ENCODE results near the gene LARGE1. TPM values are rescaled to one million over a fixed set of nuclear protein-coding genes. Genes with fewer than 3 reads are reported as not detected.

Gene LARGE1
- total and polyA plus RNA-seq, 2 experiments from 2014 or later: 1.5 to 12.8 TPM

DNA sequence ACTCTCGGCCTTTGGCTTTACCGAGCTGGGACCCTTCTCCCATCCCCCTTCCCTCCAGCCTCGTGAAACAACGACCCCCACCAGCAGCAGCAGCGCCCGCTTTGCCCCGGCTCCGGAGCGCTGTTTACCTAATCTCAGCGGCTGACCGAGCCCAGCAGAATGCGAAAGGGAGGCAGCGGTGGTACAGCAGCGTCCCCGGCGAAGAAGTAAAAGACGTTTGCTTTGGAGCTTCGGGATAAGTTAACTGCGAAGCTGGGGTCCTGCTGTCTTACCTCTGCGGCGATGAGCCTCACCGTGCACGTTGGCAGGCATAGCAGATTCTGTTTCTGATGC is 2.0 kb upstream of the LARGE1 start:
- 1% methylated on average over 22 to 23 of the region's 23 CpGs for WGBS, 2 experiments (ENCODE audit: low coverage in 1 of 2, low lambda C conversion rate in 2 of 2, missing lambda C conversion rate in 2 of 2)
- Histone ChIP-seq H3K4me2 (ENCODE audit: unreplicated experiment) (peak overlapping the region; percentile 99), H4K20me1 (ENCODE audit: insufficient read depth) (no peaks in the 10 kb centered on the region), H3K4me1 (ENCODE audit: insufficient read depth) (peaks cover 17% of the 10 kb centered on the region), H3K36me3 (ENCODE audit: low read depth) (no peaks in the 10 kb centered on the region), H3F3A (ENCODE audit: insufficient read depth) (peaks cover 11% of the 10 kb centered on the region), H2AFZ (peak overlapping the region; percentile 99), H3K79me2 (ENCODE audit: insufficient read depth) (peaks cover 12% of the 10 kb centered on the region), H3K27ac (no peak overlapping the region), H3K4me3 (peak overlapping the region; percentile 99), H3K9ac (peak overlapping the region; percentile 78), H3K27me3 (replicated peaks; ENCODE audit: insufficient read depth) (0 out of 2 replicates have a peak, but pooled peaks cover 4% of the 10 kb centered on the region), H3K9me3 (ENCODE audit: low read depth) (no peaks in the 10 kb centered on the region), H3K9me2 (ENCODE audit: insufficient read depth) (no peaks in the 10 kb centered on the region)
- in situ Hi-C loops (cut with MboI): no loop called here
- TF ChIP-seq EZH2 (IDR thresholded peaks at IDR 0.05; ENCODE audit: insufficient read depth, poor library complexity, severe bottlenecking) (no peak), EZH2phosphoT487 (IDR thresholded peaks at IDR 0.05; ENCODE audit: insufficient read depth, low read depth) (no peak)
- peak; percentile 73 for DNase-seq

- Histone ChIP-seq H3K79me2 (ENCODE audit: insufficient read depth) (peaks cover 14% of the 10 kb centered on the region), H2AFZ (peak overlapping the region; percentile 99), H3F3A (ENCODE audit: insufficient read depth) (peaks cover 11% of the 10 kb centered on the region), H3K9ac (peak overlapping the region; percentile 78), H3K36me3 (ENCODE audit: low read depth) (no peaks in the 10 kb centered on the region), H3K9me3 (ENCODE audit: low read depth) (no peaks in the 10 kb centered on the region), H3K9me2 (ENCODE audit: insufficient read depth) (no peaks in the 10 kb centered on the region), H3K4me1 (ENCODE audit: insufficient read depth) (peaks cover 17% of the 10 kb centered on the region), H4K20me1 (ENCODE audit: insufficient read depth) (no peaks in the 10 kb centered on the region), H3K27me3 (replicated peaks; ENCODE audit: insufficient read depth) (0 out of 2 replicates have a peak, but pooled peaks cover 4% of the 10 kb centered on the region), H3K27ac (peak overlapping the region; percentile 44), H3K4me2 (ENCODE audit: unreplicated experiment) (peak overlapping the region; percentile 99), H3K4me3 (peak overlapping the region; percentile 99)
- peak; percentile 76 for DNase-seq
- in situ Hi-C loops (cut with MboI): no loop called here
- WGBS, 2 experiments (ENCODE audit: low coverage in 1 of 2, low lambda C conversion rate in 2 of 2, missing lambda C conversion rate in 2 of 2): 1% methylated on average over 33 to 52 of the region's 52 CpGs
- TF ChIP-seq EZH2phosphoT487 (IDR thresholded peaks at IDR 0.05; ENCODE audit: insufficient read depth, low read depth) (no peak), EZH2 (IDR thresholded peaks at IDR 0.05; ENCODE audit: insufficient read depth, poor library complexity, severe bottlenecking) (no peak)
Observed at GRCh38 chr22:33921525-33922348, 1.5 kb upstream of the LARGE1 start.

DNA sequence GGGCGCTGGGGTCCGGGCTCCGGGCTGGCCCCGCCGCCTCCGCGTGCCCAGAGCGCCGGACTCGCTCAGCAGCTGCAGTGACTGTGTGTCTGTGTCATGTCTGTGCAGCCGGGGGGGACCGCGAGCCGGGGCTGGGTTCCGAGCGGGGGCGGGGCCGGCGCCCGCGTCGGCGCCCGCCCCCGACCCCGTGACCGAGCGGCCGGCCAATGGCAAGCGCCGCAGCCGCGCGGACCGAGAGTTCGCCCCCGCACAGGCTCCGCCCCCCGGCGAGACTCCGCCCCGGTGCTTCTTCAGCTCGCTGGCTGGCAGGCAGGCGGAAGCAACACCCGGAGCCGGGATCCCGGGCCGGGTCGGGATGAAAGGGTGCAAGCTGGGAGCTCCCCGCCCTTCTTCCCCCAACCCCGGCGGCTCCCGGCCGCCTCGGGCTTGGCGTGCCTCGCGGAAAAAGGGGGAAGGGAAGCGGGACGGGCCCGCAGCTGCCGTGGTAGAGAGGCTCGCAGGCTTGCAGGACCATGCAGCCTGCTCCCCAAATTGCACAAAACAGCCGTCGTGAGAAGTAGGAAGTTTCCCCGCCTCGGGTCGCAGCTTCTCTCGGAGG is 750 bp upstream of the LARGE1 start:
- H3K9me3 ChIP-seq (ENCODE audit: low read depth): no peaks in the 10 kb centered on the region
- H3K4me3 ChIP-seq: peak overlapping the region; percentile 99
- 0 out of 2 replicates have a peak, but pooled peaks cover 4% of the 10 kb centered on the region for H3K27me3 ChIP-seq (replicated peaks; ENCODE audit: insufficient read depth)
- no peaks in the 10 kb centered on the region for H3K36me3 ChIP-seq (ENCODE audit: low read depth)
- 0 to 1% methylated on average over 10 to 23 of the region's 69 CpGs for WGBS, 2 experiments (ENCODE audit: low coverage in 1 of 2, low lambda C conversion rate in 2 of 2, missing lambda C conversion rate in 2 of 2)
- peak overlapping the region; percentile 78 for H3K9ac ChIP-seq
- no peak for TF ChIP-seq EZH2 (IDR thresholded peaks at IDR 0.05; ENCODE audit: insufficient read depth, poor library complexity, severe bottlenecking)
- TF ChIP-seq EZH2phosphoT487 (IDR thresholded peaks at IDR 0.05; ENCODE audit: insufficient read depth, low read depth): no peak
- no peaks in the 10 kb centered on the region for H3K9me2 ChIP-seq (ENCODE audit: insufficient read depth)
- peak; percentile 99 for DNase-seq
- H2AFZ ChIP-seq: peak overlapping the region; percentile 99
- H3K4me2 ChIP-seq (ENCODE audit: unreplicated experiment): peak overlapping the region; percentile 99
- peaks cover 21% of the 10 kb centered on the region for H3K79me2 ChIP-seq (ENCODE audit: insufficient read depth)
- in situ Hi-C loops (cut with MboI): no loop called here
- peaks cover 11% of the 10 kb centered on the region for H3F3A ChIP-seq (ENCODE audit: insufficient read depth)
- peaks cover 17% of the 10 kb centered on the region for H3K4me1 ChIP-seq (ENCODE audit: insufficient read depth)
- H4K20me1 ChIP-seq (ENCODE audit: insufficient read depth): no peaks in the 10 kb centered on the region
- H3K27ac ChIP-seq: peak overlapping the region; percentile 44

DNA sequence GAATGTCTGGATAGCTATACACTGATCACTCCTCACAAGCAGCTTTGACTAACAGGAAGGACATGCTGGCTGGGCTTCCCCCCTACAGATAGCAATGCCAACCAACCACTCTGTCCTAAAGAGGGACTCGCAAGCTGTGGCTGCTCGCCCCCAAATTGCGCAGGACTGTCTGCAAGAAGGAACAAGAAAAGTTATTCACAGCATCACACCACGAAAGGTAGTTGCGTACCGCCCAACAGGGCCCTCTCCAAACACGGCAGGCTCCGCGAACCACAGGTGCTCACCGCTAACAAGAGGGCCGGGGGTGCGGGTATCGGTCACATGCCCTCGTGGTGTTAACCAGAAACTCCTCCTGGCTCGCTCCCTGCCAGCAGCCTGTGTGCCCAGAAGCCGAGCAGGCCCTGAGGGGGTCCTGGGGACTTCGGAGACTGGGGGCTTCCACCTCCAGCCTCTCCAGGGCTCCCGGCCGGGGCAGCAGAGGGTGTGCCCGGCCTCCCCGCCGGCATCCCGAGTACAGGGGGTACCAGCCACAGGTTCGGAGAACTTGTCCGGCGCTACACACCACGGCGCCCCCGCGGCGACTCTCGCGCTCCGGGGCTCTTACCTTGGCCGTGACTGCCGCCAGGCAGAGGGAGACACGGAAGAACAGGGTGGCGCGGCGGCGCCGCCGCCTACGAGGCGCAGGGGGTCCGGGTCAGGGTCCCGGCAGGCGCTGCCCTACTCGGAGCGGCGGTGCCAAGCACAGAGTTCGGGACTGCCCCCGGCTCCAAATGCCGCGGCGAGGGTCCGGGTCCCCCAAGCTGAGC is 682 bp downstream of the LARGE1 start:
- Histone ChIP-seq H2AFZ (peak overlapping the region; percentile 72), H3K27ac (no peak overlapping the region), H3K4me3 (peak overlapping the region; percentile 76), H3K9me3 (ENCODE audit: low read depth) (no peaks in the 10 kb centered on the region), H3F3A (ENCODE audit: insufficient read depth) (peaks cover 11% of the 10 kb centered on the region), H4K20me1 (ENCODE audit: insufficient read depth) (no peaks in the 10 kb centered on the region), H3K4me2 (ENCODE audit: unreplicated experiment) (peak overlapping the region; percentile 87), H3K36me3 (ENCODE audit: low read depth) (no peaks in the 10 kb centered on the region), H3K9ac (peak overlapping the region; percentile 76), H3K9me2 (ENCODE audit: insufficient read depth) (no peaks in the 10 kb centered on the region), H3K27me3 (replicated peaks; ENCODE audit: insufficient read depth) (no peaks in the 10 kb centered on the region), H3K79me2 (ENCODE audit: insufficient read depth) (peaks cover 32% of the 10 kb centered on the region), H3K4me1 (ENCODE audit: insufficient read depth) (peaks cover 17% of the 10 kb centered on the region)
- peak; percentile 55 for DNase-seq
- WGBS, 2 experiments (ENCODE audit: low coverage in 1 of 2, low lambda C conversion rate in 2 of 2, missing lambda C conversion rate in 2 of 2): 2 to 3% methylated on average over 44 to 47 of the region's 57 CpGs
- in situ Hi-C loops (cut with MboI): no loop called here
- TF ChIP-seq EZH2phosphoT487 (IDR thresholded peaks at IDR 0.05; ENCODE audit: insufficient read depth, low read depth) (no peak), EZH2 (IDR thresholded peaks at IDR 0.05; ENCODE audit: insufficient read depth, poor library complexity, severe bottlenecking) (no peak)

Data from GM23248 (cell line).